ENCODE measurements around the gene KAT2B. TPM values are rescaled to one million over a fixed set of nuclear protein-coding genes. Genes with fewer than 3 reads are reported as not detected.

The KAT2B gene
- total RNA-seq, 1 experiment from 2014 or later: 3.2 TPM

DNA sequence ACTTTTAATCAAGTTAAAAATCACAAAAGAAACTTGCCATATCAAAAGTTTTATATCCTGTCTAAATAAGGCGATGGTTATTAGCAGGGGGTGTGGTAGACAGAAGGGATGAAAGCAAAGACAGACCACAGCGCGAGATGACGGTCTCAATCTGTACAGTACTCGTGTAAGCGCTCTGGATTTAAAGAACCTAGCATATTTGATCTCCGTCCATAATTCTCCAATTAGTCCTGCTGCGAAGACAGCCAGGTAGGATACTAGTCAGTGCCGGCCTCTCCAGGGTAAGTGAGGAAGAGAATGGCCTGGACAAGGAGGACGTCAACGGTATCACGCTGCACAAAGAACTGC, 145.1 kb downstream of the KAT2B start:
- peak overlapping the region; percentile 88 for H3K27ac ChIP-seq
- H3K4me3 ChIP-seq: peak overlapping the region; percentile 93
- H4K20me1 ChIP-seq (ENCODE audit: insufficient read depth): no peaks in the 10 kb centered on the region
- no TSS peak for BruUV-seq (replicated peaks)
- H3K9me2 ChIP-seq (ENCODE audit: insufficient read depth): no peaks in the 10 kb centered on the region
- POLR2A ChIA-PET (ENCODE audit: unreplicated experiment): no interaction called here
- CTCF ChIA-PET: interaction anchor here (0.6 kb wide), 1 partner anchor 1038 kb away, joined by 5 read pairs; no protein-coding TSS in a partner anchor
- TF ChIP-seq, protein P1, sequence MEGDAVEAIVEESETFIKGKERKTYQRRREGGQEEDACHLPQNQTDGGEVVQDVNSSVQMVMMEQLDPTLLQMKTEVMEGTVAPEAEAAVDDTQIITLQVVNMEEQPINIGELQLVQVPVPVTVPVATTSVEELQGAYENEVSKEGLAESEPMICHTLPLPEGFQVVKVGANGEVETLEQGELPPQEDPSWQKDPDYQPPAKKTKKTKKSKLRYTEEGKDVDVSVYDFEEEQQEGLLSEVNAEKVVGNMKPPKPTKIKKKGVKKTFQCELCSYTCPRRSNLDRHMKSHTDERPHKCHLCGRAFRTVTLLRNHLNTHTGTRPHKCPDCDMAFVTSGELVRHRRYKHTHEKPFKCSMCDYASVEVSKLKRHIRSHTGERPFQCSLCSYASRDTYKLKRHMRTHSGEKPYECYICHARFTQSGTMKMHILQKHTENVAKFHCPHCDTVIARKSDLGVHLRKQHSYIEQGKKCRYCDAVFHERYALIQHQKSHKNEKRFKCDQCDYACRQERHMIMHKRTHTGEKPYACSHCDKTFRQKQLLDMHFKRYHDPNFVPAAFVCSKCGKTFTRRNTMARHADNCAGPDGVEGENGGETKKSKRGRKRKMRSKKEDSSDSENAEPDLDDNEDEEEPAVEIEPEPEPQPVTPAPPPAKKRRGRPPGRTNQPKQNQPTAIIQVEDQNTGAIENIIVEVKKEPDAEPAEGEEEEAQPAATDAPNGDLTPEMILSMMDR (conservative IDR thresholded peaks at IDR 0.05): no peak
- no peak for TF ChIP-seq EZH2 (IDR thresholded peaks at IDR 0.05; ENCODE audit: low read depth)
- DNase-seq: peak in 1 of 2 experiments; percentile 10
- intact Hi-C loops (cut with micrococcal nuclease; ENCODE audit: unreplicated experiment): loop anchor here (1.0 to 10.0 kb wide), 2 partner anchors 131 to 241 kb away; partner anchors contain the start of gene RAB5A
- H3K79me2 ChIP-seq (ENCODE audit: low read depth): peaks cover 29% of the 10 kb centered on the region
- H3K36me3 ChIP-seq (ENCODE audit: low read depth): no peaks in the 10 kb centered on the region
- no peaks in the 10 kb centered on the region for H3K27me3 ChIP-seq (ENCODE audit: insufficient read depth, low read depth)
- peaks cover 11% of the 10 kb centered on the region for H3F3A ChIP-seq (ENCODE audit: insufficient read depth, low read depth)
- H3K4me1 ChIP-seq (replicated peaks; ENCODE audit: insufficient read depth): peaks cover 27% of the 10 kb centered on the region
- H2AFZ ChIP-seq: peak overlapping the region; percentile 96
- H3K4me2 ChIP-seq: peak overlapping the region; percentile 92
- H3K9me3 ChIP-seq (ENCODE audit: insufficient read depth, low read depth): no peaks in the 10 kb centered on the region

DNA sequence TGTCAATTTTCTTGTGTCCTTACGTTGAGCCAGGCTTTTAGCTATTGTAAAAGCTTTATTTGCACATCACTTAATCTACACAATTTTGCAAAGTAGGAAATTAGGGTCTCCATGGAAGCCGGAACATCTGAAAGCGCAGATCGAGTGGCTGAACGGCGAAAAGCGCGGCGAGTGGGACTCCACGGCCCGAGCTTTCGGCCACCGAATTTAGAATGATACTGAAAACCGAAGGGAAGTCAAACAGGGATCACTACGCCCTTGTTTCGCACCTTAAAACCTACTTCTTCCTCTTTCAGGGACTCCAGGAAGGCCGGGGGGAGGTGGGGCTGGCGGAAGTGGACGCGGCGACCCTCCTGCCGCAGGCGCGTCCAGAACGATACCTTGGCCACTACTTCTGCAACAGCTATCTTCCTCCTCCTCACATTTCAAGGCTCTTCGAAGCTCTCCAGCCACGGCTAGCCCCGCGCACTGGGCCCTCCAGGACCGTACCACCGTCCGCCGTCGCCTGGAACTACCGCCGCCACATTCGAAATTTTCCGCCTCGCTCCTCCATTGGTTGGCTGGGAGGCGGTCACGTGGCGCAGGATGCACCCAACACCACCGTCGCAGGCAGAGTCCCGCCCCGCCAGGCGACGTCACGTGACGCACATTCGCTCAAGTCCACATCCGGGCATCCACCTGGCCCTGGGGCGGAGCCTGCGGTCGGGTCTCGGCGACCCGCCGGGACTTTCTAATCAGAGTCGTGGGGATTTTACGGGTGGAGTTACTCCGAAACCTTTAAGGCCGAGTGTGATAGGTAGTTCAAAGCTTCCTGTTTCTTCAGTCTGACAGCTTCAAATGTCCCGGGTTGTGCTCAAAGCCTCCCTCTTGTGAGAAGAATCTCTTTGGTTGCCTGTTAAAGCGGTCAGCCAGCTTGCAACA, 145.7 kb downstream of the KAT2B start, which contains the start of gene SGO1:
Gene SGO1 (minus strand): TSS at position 528 of the 921 bp plus-strand sequence. CDS start 2,179 bp downstream, outside the sequence.
- no peaks in the 10 kb centered on the region for H3K27me3 ChIP-seq (ENCODE audit: insufficient read depth, low read depth)
- no peak for TF ChIP-seq EZH2 (IDR thresholded peaks at IDR 0.05; ENCODE audit: low read depth)
- TF ChIP-seq, protein P1 (conservative IDR thresholded peaks at IDR 0.05): no peak
- intact Hi-C loops (cut with micrococcal nuclease; ENCODE audit: unreplicated experiment): loop anchor here (1.0 to 10.0 kb wide), 4 partner anchors 132 to 297 kb away; partner anchors contain the start of genes KAT2B and RAB5A
- POLR2A ChIA-PET (ENCODE audit: unreplicated experiment): interaction anchor here (0.7 kb wide), 1 partner anchor 298 kb away, joined by 4 read pairs; no protein-coding TSS in a partner anchor
- CTCF ChIA-PET: interaction anchor here (0.6 kb wide), 4 partner anchors 85 to 1039 kb away, joined by 4 to 12 read pairs (median 5); no protein-coding TSS in a partner anchor
- H4K20me1 ChIP-seq (ENCODE audit: insufficient read depth): no peaks in the 10 kb centered on the region
- peaks cover 27% of the 10 kb centered on the region for H3K4me1 ChIP-seq (replicated peaks; ENCODE audit: insufficient read depth)
- peak within 1 kb of the TSS; percentile 88 for H3K27ac ChIP-seq
- peak within 1 kb of the TSS; percentile 96 for H2AFZ ChIP-seq
- peak; percentile 91 to 98 for DNase-seq
- H3F3A ChIP-seq (ENCODE audit: insufficient read depth, low read depth): peaks cover 11% of the 10 kb centered on the region
- H3K9me2 ChIP-seq (ENCODE audit: insufficient read depth): no peaks in the 10 kb centered on the region
- H3K79me2 ChIP-seq (ENCODE audit: low read depth): peaks cover 29% of the 10 kb centered on the region
- peak within 1 kb of the TSS; percentile 93 for H3K4me3 ChIP-seq
- no peaks in the 10 kb centered on the region for H3K9me3 ChIP-seq (ENCODE audit: insufficient read depth, low read depth)
- TSS peak; percentile 84 for BruUV-seq (replicated peaks)
- peak within 1 kb of the TSS; percentile 92 for H3K4me2 ChIP-seq
- H3K36me3 ChIP-seq (ENCODE audit: low read depth): no peaks in the 10 kb centered on the region

DNA sequence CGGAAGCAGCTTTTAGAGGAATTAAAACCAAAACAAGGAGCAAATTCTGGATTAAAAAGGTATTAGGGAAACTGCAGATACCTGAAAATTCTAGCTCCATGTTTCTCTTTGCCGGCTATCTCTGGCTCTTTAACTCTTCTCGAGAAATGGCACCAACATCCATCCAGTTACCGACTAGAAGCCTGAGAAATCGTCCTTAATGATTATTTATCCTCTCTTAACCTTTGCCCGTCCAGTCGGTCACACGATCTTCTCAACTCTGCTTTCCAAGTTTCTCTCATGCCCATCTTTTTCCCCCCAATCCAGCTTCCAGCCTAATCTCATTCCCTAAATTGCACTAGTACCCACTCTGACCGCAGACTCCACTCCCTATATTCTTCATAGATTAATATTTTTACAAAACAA, 146.4 kb downstream of the KAT2B start:
- Histone ChIP-seq H3K27ac (peak overlapping the region; percentile 88), H4K20me1 (ENCODE audit: insufficient read depth) (no peaks in the 10 kb centered on the region), H3K27me3 (ENCODE audit: insufficient read depth, low read depth) (no peaks in the 10 kb centered on the region), H2AFZ (peak overlapping the region; percentile 96), H3K9me2 (ENCODE audit: insufficient read depth) (no peaks in the 10 kb centered on the region), H3K4me1 (replicated peaks; ENCODE audit: insufficient read depth) (peaks cover 27% of the 10 kb centered on the region), H3K79me2 (ENCODE audit: low read depth) (peaks cover 29% of the 10 kb centered on the region), H3K4me2 (peak overlapping the region; percentile 92), H3K36me3 (ENCODE audit: low read depth) (no peaks in the 10 kb centered on the region), H3K4me3 (peak overlapping the region; percentile 93), H3K9me3 (ENCODE audit: insufficient read depth, low read depth) (no peaks in the 10 kb centered on the region), H3F3A (ENCODE audit: insufficient read depth, low read depth) (peaks cover 11% of the 10 kb centered on the region)
- ChIA-PET POLR2A (ENCODE audit: unreplicated experiment) (interaction anchor here (0.7 kb wide), 1 partner anchor 298 kb away, joined by 4 read pairs; no protein-coding TSS in a partner anchor), CTCF (interaction anchor here (0.6 kb wide), 3 partner anchors 85 to 852 kb away, joined by 4 to 12 read pairs (median 5); no protein-coding TSS in a partner anchor)
- intact Hi-C loops (cut with micrococcal nuclease; ENCODE audit: unreplicated experiment): loop anchor here (1.0 to 10.0 kb wide), 3 partner anchors 146 to 297 kb away; partner anchors contain the start of genes KAT2B and RAB5A
- DNase-seq: no peak
- TSS peak; percentile 96 for BruUV-seq (replicated peaks)
- no peak for TF ChIP-seq EZH2 (IDR thresholded peaks at IDR 0.05; ENCODE audit: low read depth)
- TF ChIP-seq, protein P1 (conservative IDR thresholded peaks at IDR 0.05): no peak

Measured in PC-9 (cell line).